ENCODE data around the gene ATL3.

ATL3 gene

DNA sequence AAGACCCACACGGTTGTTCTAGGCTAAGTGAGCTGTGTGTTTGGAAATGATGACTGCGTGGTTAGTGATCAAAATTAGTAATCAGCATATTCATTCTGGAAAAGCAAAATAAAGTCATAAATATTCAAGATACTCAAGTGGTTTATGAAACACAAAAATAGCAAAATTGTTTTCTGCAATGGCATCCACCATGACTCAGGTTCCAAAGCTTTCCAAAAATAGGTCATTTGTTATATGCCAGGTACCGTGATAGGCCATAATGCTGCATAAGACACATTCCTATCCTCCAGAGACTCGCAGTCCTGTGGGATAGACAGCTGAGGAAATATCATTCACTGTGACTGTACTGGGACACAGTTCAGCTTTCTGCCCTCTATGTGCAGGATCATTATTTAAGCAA lies 2.4 kb upstream of the ATL3 start:
- no peak overlapping the region for H3K27ac ChIP-seq
- TF ChIP-seq, protein P1, sequence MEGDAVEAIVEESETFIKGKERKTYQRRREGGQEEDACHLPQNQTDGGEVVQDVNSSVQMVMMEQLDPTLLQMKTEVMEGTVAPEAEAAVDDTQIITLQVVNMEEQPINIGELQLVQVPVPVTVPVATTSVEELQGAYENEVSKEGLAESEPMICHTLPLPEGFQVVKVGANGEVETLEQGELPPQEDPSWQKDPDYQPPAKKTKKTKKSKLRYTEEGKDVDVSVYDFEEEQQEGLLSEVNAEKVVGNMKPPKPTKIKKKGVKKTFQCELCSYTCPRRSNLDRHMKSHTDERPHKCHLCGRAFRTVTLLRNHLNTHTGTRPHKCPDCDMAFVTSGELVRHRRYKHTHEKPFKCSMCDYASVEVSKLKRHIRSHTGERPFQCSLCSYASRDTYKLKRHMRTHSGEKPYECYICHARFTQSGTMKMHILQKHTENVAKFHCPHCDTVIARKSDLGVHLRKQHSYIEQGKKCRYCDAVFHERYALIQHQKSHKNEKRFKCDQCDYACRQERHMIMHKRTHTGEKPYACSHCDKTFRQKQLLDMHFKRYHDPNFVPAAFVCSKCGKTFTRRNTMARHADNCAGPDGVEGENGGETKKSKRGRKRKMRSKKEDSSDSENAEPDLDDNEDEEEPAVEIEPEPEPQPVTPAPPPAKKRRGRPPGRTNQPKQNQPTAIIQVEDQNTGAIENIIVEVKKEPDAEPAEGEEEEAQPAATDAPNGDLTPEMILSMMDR (conservative IDR thresholded peaks at IDR 0.05): no peak

DNA sequence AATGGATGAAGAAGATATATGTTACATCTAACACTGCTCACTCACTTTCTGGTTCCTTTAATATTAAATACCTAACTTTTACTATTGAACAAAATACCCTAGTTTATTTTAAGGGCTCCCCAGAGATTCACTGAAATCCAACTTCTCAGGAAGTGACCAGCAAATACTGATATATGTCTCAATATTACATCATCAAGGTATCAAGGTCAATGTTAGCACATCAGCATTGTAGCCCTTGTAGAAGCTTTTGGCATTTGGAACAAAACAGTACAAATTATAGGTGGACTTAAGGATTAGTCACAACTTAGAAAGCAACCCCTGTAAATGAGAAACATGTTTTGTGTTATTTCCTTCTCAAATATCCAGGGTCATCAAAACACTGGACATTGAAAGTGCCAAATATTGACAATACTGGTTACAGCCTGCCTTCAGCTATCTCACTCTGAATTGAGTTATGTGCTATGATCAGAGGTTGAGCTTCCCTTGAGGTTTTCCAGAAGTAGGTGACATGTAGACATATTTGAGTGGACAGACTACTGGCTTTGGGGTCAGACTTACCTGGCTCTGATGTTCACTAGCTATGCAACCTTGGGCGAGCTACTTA lies 1.9 kb upstream of the ATL3 start:
- TF ChIP-seq, protein P1 (conservative IDR thresholded peaks at IDR 0.05): no peak
- H3K27ac ChIP-seq: no peak overlapping the region

DNA sequence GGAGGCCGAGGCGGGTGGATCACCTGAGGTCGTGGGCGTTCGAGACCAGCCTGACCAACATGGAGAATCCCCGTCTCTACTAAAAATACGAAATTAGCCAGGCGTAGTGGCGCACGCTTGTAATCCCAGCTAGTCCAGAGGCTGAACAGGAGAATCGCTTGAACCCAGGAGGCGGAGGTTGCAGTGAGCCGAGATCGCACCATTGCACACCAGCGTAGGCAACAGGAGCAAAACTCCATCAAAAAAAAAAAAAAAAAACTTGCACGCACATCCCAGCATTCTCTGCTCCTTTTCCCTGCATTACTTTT lies 934 bp upstream of the ATL3 start:
- TF ChIP-seq, protein P1 (conservative IDR thresholded peaks at IDR 0.05): no peak
- H3K27ac ChIP-seq: peak overlapping the region; percentile 98

DNA sequence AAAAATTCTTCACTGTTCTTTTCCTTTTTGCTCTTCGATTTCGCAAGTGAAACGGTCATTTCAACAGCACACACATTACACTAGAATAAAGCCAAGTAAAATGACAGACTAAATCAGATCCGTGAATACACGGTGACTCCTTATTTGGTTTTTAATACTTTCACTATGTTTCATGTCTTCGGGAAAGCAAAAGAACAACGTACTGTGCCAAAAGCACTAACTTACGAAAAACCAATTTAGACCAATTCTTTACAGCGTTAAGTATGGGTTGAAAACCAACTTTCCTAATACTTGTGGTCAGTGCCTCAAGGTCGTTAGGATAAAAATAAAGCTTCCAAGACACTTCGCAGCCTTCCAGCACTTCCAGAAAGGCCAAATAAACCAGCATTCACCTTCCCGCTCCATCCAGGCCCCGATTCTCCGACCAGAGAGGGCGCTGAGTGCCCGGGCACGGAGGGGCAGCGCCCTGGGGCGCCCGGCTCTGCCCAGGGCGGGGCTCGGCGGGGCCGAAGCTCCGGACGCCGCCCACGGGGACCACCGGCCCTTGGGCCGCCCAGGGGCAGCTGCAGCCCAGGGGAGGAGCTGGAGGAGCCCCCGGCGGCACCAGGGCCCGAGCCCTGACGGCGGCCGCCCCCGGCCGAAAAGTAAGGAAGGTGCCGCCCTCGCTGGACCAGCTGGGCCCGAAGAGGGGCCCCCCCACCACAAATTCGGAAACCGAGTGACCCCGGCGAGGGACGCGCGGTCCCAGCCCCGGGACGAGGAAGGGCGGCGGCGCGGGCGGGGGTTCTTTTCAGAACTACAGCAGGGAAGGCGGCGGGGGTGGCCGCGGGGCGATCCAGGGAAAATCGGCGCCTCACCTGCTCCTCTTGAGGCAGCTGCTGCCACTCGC lies 499 bp downstream of the ATL3 start:
- TF ChIP-seq, protein P1 (conservative IDR thresholded peaks at IDR 0.05): peak; percentile 100
- peak overlapping the region; percentile 98 for H3K27ac ChIP-seq

DNA sequence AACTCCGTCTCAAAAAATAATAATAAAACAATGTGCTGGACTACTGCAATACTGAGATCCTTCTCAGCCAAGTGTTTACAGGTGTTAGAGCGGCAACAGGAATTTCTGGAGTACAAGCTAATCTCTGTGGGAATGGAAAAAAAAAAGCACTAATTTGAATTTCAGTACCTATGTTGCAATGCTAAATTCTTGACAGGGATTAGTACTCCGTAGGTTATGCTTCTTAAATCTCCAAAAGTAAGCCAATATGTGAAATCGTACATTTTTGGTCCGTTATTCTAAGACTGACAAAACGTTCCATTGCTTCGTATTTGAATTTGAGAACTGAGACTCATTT lies 1.1 kb downstream of the ATL3 start:
- H3K27ac ChIP-seq: peak overlapping the region; percentile 98
- TF ChIP-seq, protein P1 (conservative IDR thresholded peaks at IDR 0.05): no peak

DNA sequence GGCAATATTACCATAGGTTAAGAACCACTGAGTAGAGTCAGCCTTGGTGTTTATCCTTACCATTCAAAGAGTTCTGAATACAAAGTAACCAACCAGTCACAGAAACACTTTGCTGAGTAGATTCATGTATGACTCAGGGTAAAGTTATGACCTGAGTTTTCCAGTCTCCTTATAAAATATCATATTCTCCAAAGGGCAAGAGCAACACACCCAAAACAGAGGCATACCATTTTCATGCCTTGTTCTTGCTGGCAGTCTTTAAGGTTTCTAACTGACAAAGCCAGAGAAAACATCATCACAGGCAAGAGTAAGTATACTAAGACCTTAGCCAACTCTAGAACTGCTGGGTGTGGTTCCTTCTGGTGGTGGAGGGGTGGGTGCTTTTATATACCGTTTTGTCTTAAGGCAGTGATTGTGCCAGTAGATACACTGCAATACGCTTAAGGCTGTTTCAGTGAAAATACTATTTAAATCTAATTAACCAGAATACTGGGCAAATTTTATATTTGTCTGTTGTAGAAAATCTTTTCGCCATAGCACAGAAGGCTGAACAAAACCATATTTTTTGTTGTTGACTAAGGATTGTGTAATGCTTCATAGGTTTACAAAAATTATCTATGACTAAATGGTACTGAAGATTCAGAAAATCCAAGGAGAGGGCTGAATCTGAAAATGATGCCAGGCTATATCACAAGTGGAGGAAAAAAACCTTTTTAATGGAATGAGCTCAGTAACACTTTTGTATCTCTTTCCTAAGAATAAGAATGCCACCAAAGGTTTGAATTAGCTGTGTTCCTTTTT lies 3.0 kb downstream of the ATL3 start:
- TF ChIP-seq, protein P1 (conservative IDR thresholded peaks at IDR 0.05): no peak
- no peak overlapping the region for H3K27ac ChIP-seq

DNA sequence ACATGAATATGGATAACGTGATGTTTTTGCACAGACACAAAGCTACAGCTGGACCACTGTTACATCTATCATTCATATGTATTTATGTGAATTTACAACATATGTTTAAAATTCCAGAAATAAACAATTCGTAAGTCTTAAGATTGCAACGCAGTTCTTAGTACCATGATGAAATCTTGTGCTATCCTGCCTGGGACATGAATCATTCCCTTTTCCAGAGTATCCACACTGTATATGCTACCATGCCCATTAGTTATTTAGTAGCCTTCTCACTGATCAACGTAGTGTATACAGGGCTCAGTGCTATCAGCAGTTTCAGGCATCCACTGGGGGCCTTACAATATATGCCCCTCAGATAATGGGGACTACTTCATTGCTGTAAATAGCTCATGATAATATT lies 4.3 kb downstream of the ATL3 start:
- no peak overlapping the region for H3K27ac ChIP-seq
- TF ChIP-seq, protein P1 (conservative IDR thresholded peaks at IDR 0.05): no peak
